Measurements from ENCODE around the gene APLF. TPM values are rescaled to one million over a fixed set of nuclear protein-coding genes. Genes with fewer than 3 reads are reported as not detected.

Gene APLF
- total and polyA plus RNA-seq, 2 experiments from 2014 or later, result 3.0 to 3.7 TPM

- no peaks in the 10 kb centered on the region for H4K20me1 ChIP-seq (replicated peaks; ENCODE audit: insufficient read depth)
- H3K9me2 ChIP-seq (ENCODE audit: insufficient read depth), result no peaks in the 10 kb centered on the region
- no peaks in the 10 kb centered on the region for H3K79me2 ChIP-seq (replicated peaks; ENCODE audit: insufficient read depth)
- no peak overlapping the region for H3K4me3 ChIP-seq
- Mint-ChIP-seq H3K27me3 (ENCODE audit: insufficient read depth, low read depth, poor library complexity) (no peaks in the 10 kb centered on the region), H3K36me3 (ENCODE audit: low read depth) (no peaks in the 10 kb centered on the region), H3K9me3 (no peaks in the 10 kb centered on the region), H3K4me1 (no peaks in the 10 kb centered on the region), H3K27ac (no peak overlapping the region), H3K4me3 (no peak overlapping the region)
- no peaks in the 10 kb centered on the region for H3K27me3 ChIP-seq (ENCODE audit: insufficient read depth)
- no peaks in the 10 kb centered on the region for H3K36me3 ChIP-seq (ENCODE audit: insufficient read depth)
- H2AFZ ChIP-seq, result no peak overlapping the region
- no peaks in the 10 kb centered on the region for H3F3A ChIP-seq (replicated peaks; ENCODE audit: low read depth)
- DNase-seq (ENCODE audit: low spot score) (no peak), ATAC-seq (no peak)
- no peak overlapping the region for H3K4me2 ChIP-seq
- no peak for TF ChIP-seq POLR2AphosphoS5 (IDR thresholded peaks at IDR 0.05; ENCODE audit: low read depth)
- no peak for TF ChIP-seq EZH2 (IDR thresholded peaks at IDR 0.05; ENCODE audit: low read depth, unreplicated experiment)
- TF ChIP-seq CREB1 (CRISPR knock-in tag; IDR thresholded peaks at IDR 0.05; ENCODE audit: low read depth), result no peak
- TF ChIP-seq ZNF331 (CRISPR knock-in tag; IDR thresholded peaks at IDR 0.05; ENCODE audit: low read depth), result no peak
- TF ChIP-seq, protein P1, sequence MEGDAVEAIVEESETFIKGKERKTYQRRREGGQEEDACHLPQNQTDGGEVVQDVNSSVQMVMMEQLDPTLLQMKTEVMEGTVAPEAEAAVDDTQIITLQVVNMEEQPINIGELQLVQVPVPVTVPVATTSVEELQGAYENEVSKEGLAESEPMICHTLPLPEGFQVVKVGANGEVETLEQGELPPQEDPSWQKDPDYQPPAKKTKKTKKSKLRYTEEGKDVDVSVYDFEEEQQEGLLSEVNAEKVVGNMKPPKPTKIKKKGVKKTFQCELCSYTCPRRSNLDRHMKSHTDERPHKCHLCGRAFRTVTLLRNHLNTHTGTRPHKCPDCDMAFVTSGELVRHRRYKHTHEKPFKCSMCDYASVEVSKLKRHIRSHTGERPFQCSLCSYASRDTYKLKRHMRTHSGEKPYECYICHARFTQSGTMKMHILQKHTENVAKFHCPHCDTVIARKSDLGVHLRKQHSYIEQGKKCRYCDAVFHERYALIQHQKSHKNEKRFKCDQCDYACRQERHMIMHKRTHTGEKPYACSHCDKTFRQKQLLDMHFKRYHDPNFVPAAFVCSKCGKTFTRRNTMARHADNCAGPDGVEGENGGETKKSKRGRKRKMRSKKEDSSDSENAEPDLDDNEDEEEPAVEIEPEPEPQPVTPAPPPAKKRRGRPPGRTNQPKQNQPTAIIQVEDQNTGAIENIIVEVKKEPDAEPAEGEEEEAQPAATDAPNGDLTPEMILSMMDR (conservative IDR thresholded peaks at IDR 0.05; ENCODE audit: low read depth in 2 of 2), result no peak
- TF ChIP-seq NANOG (IDR thresholded peaks at IDR 0.05; ENCODE audit: borderline replicate concordance), result no peak
- TF ChIP-seq REST (IDR thresholded peaks at IDR 0.05; ENCODE audit: unreplicated experiment), result no peak
- no peak for TF ChIP-seq ZNF114 (CRISPR knock-in tag; IDR thresholded peaks at IDR 0.05)
- TF ChIP-seq, protein P2, sequence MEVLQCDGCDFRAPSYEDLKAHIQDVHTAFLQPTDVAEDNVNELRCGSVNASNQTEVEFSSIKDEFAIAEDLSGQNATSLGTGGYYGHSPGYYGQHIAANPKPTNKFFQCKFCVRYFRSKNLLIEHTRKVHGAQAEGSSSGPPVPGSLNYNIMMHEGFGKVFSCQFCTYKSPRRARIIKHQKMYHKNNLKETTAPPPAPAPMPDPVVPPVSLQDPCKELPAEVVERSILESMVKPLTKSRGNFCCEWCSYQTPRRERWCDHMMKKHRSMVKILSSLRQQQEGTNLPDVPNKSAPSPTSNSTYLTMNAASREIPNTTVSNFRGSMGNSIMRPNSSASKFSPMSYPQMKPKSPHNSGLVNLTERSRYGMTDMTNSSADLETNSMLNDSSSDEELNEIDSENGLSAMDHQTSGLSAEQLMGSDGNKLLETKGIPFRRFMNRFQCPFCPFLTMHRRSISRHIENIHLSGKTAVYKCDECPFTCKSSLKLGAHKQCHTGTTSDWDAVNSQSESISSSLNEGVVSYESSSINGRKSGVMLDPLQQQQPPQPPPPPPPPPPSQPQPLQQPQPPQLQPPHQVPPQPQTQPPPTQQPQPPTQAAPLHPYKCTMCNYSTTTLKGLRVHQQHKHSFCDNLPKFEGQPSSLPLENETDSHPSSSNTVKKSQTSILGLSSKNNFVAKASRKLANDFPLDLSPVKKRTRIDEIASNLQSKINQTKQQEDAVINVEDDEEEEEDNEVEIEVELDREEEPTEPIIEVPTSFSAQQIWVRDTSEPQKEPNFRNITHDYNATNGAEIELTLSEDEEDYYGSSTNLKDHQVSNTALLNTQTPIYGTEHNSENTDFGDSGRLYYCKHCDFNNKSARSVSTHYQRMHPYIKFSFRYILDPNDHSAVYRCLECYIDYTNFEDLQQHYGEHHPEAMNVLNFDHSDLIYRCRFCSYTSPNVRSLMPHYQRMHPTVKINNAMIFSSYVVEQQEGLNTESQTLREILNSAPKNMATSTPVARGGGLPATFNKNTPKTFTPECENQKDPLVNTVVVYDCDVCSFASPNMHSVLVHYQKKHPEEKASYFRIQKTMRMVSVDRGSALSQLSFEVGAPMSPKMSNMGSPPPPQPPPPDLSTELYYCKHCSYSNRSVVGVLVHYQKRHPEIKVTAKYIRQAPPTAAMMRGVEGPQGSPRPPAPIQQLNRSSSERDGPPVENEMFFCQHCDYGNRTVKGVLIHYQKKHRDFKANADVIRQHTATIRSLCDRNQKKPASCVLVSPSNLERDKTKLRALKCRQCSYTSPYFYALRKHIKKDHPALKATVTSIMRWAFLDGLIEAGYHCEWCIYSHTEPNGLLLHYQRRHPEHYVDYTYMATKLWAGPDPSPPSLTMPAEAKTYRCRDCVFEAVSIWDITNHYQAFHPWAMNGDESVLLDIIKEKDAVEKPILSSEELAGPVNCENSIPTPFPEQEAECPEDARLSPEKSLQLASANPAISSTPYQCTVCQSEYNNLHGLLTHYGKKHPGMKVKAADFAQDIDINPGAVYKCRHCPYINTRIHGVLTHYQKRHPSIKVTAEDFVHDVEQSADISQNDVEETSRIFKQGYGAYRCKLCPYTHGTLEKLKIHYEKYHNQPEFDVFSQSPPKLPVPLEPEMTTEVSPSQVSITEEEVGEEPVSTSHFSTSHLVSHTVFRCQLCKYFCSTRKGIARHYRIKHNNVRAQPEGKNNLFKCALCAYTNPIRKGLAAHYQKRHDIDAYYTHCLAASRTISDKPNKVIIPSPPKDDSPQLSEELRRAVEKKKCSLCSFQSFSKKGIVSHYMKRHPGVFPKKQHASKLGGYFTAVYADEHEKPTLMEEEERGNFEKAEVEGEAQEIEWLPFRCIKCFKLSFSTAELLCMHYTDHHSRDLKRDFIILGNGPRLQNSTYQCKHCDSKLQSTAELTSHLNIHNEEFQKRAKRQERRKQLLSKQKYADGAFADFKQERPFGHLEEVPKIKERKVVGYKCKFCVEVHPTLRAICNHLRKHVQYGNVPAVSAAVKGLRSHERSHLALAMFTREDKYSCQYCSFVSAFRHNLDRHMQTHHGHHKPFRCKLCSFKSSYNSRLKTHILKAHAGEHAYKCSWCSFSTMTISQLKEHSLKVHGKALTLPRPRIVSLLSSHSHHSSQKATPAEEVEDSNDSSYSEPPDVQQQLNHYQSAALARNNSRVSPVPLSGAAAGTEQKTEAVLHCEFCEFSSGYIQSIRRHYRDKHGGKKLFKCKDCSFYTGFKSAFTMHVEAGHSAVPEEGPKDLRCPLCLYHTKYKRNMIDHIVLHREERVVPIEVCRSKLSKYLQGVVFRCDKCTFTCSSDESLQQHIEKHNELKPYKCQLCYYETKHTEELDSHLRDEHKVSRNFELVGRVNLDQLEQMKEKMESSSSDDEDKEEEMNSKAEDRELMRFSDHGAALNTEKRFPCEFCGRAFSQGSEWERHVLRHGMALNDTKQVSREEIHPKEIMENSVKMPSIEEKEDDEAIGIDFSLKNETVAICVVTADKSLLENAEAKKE (CRISPR knock-in tag; IDR thresholded peaks at IDR 0.05), result no peak
- no peak for TF ChIP-seq STAT1 (IDR thresholded peaks at IDR 0.05; ENCODE audit: unreplicated experiment)
- TF ChIP-seq, protein P3, sequence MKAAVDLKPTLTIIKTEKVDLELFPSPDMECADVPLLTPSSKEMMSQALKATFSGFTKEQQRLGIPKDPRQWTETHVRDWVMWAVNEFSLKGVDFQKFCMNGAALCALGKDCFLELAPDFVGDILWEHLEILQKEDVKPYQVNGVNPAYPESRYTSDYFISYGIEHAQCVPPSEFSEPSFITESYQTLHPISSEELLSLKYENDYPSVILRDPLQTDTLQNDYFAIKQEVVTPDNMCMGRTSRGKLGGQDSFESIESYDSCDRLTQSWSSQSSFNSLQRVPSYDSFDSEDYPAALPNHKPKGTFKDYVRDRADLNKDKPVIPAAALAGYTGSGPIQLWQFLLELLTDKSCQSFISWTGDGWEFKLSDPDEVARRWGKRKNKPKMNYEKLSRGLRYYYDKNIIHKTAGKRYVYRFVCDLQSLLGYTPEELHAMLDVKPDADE (IDR thresholded peaks at IDR 0.05), result no peak
- TF ChIP-seq JUNB (IDR thresholded peaks at IDR 0.05; ENCODE audit: unreplicated experiment), result no peak
- no peak for TF ChIP-seq EZH2phosphoT487 (IDR thresholded peaks at IDR 0.05; ENCODE audit: unreplicated experiment)
- no peak overlapping the region for H3K27ac ChIP-seq (ENCODE audit: low read depth)
- no peaks in the 10 kb centered on the region for H3K4me1 ChIP-seq (ENCODE audit: insufficient read depth)
These were observed 68.6 kb downstream of the APLF start for GRCh38 chr2:68536000-68536399.
